ENCODE data around the gene ONECUT3.
"Not testable (repeated sequence)": the region's sequence is repeated elsewhere in the genome, so short reads cannot be mapped to it uniquely, and the experiment has no call there.

ONECUT3 gene

GRCh38 chr19:1756705-1757465, 3.6 kb downstream of the ONECUT3 start:
- no peak overlapping the region for H3K4me3 ChIP-seq (ENCODE audit: low read depth, low read length)
- TF ChIP-seq CTCF (IDR thresholded peaks at IDR 0.05; ENCODE audit: borderline replicate concordance, insufficient read depth, low read depth, low read length) = no peak

GRCh38 chr19:1757468-1758230, 4.3 kb downstream of the ONECUT3 start:
- TF ChIP-seq CTCF (IDR thresholded peaks at IDR 0.05; ENCODE audit: borderline replicate concordance, insufficient read depth, low read depth, low read length) = no peak

GRCh38 chr19:1758231-1758577, 4.9 kb downstream of the ONECUT3 start:
- no peak overlapping the region for H3K4me3 ChIP-seq (ENCODE audit: low read depth, low read length)
- TF ChIP-seq CTCF (IDR thresholded peaks at IDR 0.05; ENCODE audit: borderline replicate concordance, insufficient read depth, low read depth, low read length) = no peak

More at GRCh38 chr19:1757468-1758230, 4.3 kb downstream of the ONECUT3 start:
- no peak overlapping the region for H3K4me3 ChIP-seq (ENCODE audit: low read depth, low read length)

- no peak overlapping the region for H3K4me3 ChIP-seq (ENCODE audit: low read depth, low read length)
- no peak for TF ChIP-seq CTCF (IDR thresholded peaks at IDR 0.05; ENCODE audit: borderline replicate concordance, insufficient read depth, low read depth, low read length)
Measured at GRCh38 chr19:1758959-1759903, 5.9 kb downstream of the ONECUT3 start.

GRCh38 chr19:1760020-1760419, 6.7 kb downstream of the ONECUT3 start:
- no peak for TF ChIP-seq CTCF (IDR thresholded peaks at IDR 0.05; ENCODE audit: borderline replicate concordance, insufficient read depth, low read depth, low read length)
- H3K4me3 ChIP-seq (ENCODE audit: low read depth, low read length) = no peak overlapping the region

- not testable (repeated sequence) for H3K4me3 ChIP-seq (ENCODE audit: low read depth, low read length)
Measured at GRCh38 chr19:1760786-1761527, 7.7 kb downstream of the ONECUT3 start.
